ENCODE data around the gene RBM22.

Gene RBM22

DNA sequence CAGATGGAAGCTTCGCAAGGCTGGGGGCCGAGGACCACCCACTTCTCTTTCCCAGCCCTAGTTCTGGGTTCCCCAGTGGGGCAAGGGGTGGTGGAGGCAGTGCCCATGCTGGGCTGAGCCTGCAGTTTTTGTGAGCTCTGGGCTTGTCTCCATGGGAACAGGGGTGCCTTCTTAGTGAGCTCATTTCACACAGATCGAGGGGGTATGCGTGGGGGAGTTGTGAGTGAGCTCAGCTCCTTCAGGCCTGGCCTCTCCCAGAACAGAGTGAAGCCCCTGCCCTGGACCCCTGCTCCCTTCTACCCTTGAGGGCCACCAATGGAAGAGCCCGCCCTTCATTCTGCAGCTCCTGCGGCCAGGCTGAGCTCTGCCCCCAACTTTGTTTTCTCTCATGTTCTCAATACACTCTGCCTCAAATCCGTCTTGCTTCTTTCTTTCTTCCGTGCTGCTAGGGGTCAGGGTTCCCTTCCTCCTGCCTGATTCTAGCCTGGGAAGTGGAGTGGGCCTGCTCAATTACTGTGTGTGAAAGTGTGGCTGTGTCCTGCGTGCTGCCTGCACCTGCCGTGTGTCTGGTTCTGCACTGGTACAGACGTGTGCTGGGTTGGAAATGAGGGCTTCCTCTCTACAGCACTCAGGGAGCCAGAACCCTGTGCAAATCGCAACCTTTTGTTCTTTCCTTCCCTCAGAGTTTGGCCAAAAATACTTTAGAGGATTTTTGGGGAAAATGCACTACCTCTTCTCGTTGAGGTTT, 48.8 kb downstream of the RBM22 start:
- no peak for DNase-seq

DNA sequence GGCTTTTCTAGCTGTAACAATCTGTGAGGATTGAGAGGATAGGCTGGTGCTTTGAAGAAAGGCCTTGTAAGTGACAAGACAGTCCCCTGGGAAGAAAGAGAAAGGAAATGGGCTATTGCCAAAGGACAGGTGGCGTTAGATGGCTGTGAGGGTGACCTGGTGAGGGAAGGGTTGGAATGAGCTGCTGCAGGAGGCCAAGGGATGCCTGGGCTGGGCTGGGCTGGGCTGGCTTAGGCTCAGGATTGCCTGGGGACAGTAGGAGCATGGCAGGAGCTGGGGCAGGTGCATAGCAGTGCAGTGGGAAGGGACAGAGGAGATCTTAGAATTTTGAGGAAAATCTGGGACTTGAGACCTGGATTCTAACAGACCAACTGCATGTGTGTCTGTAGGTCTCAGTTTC, 49.5 kb downstream of the RBM22 start:
- no peak for DNase-seq

DNA sequence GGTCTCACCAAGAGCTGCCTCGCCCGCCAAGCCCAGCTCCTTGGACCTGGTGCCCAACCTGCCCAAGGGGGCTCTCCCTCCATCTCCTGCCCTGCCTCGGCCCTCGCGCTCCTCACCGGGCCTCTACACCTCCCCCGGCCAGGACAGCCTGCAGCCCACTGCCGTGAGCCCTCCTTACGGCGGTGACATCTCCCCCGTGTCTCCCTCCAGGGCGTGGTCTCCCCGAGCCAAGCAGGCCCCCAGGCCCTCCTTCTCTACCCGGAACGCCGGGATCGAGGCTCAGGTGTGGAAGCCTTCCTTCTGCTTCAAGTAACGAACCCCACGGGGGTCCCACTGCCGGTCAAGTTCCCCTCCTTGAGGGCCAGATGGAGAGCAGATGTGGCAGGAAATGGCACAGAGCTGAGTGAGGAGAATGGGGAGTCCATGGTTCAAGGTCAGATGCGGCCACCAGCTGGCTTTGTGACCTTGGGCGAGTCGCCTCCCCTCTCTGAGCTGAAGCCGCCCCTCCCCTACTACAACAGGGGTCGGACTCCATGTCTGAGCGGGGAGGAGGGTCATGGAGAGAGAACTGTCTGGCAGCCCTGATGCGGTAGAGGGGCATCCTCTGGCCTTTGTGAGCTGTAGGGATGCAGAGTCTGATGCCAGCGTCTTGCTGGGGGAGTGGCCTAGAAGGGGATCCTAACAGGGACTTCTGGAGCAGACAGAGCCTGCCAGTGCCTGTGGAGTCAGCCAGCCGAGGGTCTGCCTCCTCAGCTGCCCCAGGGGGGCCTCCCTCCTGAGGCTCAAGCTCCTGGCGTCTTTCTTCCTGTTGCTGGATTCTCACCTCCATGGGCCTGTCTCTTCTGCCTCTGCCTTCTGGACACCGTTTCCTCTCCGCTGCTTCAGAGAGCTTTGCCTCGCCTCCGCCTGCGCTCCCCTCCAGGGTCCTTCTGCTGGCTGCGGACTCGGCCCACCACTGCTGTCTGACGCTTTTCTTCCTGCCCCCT, 50.5 kb downstream of the RBM22 start:
- DNase-seq = no peak

DNA sequence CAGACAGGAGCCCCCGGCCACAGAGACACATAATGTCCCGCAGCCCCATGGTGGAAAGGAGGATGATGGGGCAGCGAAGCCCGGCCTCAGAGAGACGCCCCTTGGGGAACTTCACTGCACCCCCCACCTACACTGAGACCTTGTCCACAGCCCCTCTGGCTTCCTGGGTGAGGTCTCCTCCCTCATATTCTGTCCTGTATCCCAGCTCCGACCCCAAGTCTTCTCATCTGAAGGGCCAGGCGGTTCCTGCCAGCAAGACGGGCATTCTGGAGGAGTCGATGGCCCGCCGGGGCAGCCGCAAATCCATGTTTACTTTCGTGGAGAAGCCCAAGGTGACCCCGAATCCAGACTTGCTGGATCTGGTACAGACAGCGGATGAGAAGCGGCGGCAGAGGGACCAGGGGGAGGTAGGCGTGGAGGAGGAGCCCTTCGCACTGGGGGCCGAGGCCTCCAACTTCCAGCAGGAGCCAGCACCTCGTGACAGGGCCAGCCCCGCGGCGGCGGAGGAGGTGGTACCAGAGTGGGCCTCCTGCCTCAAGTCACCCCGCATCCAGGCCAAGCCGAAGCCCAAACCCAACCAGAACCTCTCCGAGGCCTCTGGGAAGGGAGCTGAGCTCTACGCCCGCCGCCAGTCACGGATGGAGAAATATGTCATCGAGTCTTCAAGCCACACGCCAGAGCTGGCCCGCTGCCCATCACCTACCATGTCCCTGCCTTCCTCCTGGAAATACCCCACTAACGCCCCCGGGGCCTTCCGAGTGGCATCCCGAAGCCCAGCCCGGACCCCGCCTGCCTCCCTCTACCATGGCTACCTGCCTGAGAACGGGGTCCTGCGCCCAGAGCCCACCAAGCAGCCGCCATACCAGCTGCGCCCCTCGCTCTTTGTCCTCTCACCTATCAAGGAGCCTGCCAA, 51.5 kb downstream of the RBM22 start:
- DNase-seq = no peak

DNA sequence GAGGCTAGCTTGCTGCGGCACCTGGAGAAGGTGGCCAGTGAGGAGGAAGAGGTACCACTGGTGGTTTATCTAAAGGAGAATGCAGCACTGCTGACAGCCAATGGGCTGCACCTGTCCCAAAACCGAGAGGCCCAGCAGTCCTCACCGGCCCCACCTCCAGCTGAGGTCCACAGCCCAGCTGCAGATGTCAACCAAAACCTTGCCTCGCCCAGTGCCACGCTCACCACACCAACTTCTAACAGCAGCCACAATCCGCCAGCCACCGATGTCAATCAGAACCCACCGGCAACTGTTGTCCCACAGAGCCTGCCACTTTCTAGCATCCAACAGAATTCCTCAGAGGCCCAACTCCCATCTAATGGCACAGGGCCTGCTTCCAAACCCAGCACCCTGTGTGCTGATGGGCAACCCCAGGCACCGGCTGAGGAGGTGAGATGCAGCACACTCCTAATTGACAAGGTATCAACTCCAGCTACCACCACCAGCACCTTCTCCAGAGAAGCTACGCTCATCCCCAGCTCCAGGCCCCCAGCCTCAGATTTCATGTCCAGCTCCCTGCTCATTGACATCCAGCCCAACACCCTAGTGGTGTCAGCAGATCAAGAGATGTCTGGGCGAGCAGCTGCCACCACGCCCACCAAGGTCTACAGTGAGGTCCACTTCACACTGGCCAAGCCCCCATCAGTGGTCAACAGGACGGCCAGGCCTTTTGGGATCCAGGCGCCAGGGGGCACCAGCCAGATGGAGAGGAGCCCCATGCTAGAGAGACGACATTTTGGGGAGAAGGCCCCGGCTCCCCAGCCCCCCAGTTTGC, 52.4 kb downstream of the RBM22 start:
- no peak for DNase-seq

DNA sequence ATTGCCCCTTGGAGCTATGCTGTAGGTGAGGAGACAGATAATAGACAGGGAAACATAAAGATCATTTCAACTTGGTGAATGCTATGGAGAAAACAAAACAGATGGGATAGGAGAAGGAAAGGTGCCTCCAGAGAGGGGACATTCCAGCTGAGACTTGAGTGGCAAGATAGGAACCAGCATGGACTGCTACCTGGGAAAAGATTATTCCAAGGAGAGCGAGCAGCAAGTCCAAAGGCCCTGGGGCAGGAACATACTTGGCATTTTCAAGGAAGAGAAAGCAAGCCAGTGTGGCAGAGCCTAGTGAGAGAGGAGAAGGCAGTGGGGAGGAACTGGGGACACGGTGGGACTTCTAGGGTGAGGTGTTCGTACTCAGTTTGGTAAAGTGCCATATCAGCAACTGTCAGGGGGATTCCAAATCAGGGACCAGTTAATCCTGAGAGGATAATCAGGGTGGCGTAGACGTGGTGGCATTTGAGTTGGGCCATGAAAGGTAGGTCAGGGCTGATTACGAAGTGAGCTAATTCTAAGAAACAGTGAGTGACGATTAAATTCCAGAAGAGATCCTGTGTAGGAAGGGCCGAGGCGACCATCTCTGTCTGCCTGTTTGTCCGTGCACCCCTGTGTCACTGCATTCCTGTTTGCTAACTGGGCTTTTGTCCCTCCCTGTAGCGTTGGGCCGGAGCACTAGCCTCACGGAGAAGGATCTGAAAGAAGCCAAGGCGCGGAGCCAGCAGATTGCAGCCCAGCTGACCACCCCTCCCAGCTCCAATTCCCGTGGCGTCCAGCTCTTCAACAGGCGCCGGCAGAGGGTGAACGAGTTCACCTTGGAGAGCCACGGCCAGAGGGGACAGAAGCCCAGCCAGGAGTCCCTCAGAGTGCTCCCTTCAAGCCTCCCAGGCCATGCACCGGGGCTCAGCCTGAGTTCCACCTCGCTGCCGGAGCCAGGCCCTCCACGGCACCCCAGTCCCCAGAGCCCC, 53.3 kb downstream of the RBM22 start:
- DNase-seq = no peak

DNA sequence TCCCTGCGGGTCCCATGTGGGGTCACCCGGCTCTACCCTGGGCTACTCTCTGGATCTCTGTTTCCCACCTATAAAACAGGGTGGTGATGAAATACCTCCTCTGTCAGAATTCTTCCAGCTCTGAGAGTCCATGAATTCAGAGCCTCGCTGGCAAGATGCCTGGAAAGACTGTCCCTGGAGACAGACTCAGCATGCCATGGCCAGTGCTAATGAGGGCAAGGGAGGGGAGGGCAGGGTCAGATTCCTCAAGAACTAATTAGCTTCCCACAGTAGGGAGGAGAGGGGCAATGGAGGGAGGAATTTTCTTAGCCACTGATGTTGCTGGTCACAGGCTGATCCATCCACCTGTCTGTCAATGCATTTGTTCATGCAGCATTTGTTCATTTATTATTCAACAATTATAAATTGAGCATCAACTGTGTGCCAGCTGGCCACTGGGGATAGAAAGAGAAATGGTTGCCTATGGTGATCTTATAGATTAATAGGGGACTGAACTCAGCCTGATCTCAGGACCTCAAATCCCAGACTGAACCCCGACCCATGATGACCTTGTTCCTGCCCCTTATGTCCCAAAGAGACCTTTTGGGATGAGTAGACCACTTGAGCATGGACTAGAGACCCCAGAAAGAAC, 55.7 kb downstream of the RBM22 start:
- no peak for DNase-seq

DNA sequence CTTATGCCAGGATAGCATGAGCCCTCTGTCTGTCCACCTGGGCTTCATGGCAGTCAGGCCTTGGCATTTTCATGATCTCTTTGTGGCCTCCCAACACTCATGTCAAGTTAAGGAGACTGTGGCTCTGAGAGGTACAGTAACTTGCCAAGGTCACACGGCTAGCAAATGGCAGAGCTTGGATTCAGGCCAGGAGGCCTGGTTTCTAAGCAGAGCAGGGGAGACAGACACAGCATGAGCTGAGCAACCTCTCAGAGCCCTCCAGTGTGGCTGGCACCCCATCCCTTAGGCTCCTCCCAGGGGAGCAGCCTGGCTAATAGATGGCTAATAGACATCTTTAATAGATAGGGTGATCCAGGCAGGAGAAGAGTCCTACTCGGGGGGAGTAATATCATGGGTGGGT, 56.3 kb downstream of the RBM22 start:
- DNase-seq = no peak

DNA sequence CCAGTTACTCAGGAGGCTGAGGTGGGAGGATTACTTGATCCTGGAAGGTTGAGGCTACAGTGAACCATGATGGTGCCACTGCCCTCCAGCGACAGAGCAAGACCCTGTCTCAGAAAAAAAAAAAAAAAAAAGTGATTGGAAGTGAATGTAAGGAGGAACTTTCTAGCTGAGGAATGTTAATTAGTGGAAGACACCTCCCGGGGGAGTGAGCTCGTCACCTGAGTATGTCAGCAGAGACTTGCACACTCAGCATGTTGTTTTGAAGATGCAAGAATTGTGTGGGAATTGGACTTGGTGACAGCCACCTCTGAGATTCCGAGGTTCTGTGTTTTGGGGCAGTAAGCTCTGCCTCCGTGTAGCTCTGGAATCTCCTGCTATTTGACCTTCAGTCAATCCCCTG, 56.8 kb downstream of the RBM22 start:
- DNase-seq = no peak

DNA sequence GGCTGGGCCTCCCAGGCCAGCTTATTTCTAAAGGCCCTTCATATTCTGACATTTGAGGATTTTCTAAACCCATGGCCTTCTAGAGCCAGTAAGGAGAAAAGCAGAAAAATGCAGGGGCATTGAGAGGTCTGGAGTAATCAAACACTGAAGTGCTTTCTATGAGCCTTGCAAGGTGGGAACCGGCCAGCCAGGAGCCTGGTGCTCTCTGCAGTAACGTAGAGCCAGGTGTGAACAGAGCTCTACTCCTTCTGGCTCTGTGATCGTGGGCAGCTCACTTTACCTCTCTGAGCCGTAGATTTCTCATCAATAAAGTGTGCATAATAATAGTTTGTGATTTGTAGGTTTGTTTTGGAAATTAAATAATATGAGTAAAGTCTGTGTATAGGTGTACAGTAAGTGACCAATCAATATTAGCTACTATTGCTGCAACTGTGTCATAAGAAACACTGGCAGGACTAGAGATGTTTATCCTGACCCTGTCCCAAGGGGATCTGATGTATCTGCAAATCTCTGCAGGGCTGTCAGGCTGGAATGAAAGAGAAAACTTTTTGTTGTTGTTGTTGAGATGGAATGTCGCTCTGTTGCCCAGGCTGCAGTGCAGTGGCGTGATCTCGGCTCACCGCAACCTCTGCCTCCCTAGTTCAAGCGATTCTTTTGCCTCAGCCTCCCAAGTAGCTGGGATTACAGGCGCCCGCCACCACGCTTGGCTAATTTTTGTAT, 57.7 kb downstream of the RBM22 start:
- no peak for DNase-seq

DNA sequence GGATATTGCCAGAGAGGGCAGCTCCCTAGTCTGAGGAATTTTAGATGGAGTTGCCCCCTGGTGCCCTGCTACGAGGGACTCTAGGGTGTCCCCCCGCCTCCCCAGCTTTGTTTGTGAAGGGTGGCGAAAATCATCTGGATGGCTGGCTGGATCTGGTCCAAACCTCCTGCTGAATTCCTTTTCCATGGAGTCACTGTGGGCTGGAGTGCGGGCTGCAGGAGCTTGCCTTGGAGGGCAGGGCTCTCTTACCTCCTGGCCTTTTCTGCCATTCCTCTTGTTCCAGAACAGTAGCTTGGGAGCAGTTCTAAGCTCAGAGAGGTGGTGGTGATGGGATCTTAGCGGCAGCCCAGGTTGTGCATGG, 58.3 kb downstream of the RBM22 start:
- no peak for DNase-seq

DNA sequence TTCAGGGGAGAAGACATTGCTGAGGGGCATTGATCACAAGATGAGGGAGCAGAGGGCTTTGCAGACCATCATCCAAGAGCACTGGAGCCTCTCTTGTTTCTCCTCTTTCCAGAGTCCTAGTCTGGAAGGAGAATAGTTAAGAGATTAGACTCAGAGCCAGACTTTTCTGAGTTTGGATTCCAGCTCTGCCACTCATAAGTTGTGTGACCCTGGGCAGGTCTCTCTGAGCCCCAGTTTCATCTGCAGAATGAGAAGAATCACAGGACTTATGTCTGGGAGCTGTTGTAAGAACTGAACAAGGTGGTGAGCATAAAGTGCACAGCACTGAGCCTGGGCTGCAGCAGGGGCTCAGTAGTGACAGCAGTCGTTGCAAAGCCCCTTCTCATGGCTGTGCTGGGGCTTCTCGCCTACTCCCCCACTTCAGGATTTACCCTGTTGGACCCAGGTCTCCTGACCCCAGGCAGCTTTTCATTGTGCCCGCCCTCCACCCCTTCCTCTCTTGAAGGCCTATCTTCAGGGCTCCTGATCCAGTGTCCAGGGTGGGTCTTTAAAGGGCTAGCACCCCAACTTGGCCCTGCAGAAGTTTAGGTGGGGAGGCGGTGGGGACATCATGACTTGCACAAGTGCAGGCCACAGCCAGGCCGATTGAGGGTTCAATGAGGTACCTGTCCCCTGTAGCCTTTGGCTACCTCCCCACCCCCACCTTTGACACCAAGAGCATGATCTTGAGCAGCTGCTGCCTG, 58.9 kb downstream of the RBM22 start:
- no peak for DNase-seq

DNA sequence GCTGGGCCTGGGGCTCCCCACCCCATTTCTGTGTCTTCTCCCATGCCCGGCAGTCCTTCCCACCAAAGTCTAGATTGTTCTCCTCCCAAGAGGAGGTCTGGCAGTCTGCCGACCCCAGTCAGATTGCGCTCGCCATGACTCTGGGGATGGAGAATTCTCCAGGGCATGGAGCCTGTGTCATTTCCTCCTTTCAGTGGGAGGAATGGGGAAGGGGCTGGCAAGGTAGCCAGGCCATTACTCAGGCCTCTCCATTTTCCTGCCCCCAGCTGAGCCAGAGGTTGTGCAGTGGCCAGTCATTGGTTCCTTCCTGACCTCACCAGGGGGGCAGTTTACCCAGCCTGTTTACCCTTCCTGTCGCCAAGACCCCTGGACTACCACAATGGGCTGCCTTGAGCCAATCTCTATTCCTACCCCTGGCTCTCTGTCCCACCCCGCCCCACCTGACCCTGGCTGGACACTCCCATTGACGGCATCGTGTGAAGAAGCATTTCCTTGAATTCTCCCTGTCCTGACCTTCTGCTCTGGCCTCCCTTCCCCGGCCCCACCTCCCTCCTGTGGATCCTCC, 59.8 kb downstream of the RBM22 start:
- no peak for DNase-seq
